Right ventricle myocardium superior (tissue), 1 donor: ENCODE results near the gene FAM120B. TPM values are rescaled to one million over a fixed set of nuclear protein-coding genes. Genes with fewer than 3 reads are reported as not detected.
"Not testable (repeated sequence)": the region's sequence is repeated elsewhere in the genome, so short reads cannot be mapped to it uniquely, and the experiment has no call there.

Source experiments
- ATAC-seq: fragments of 200-7000 bp; cut with Tn5 transposase; one replicate; pipeline ENCODE4 v1.9.1; 2020; ENCODE audit warnings: mild to moderate bottlenecking; ENCODE audit not compliant: poor library complexity
- DNase-seq: peaks from one replicate; pipeline ENCODE4 v3.0.0-alpha.2; 2020
- intact Hi-C: fragments of 100-400 bp; cut with DNase I; formaldehyde crosslinking; loops from one replicate; pipeline ENCODE4 v1.11.2; 2022
- total RNA-seq: library from RNA; stranded (reverse); fragmentation: NEBNext Ultra II Directional; extraction: Animal tissue kit (Norgen Biotek cat#: 25700); gene quantifications from one replicate; pipeline ENCODE4 v1.2.1, GENCODE V29; 2021
- donor health status: DM: no; HTN: yes; CAD: no; lungs with severe emphysema.

The FAM120B gene
- total RNA-seq, 1 donor from 2014 or later = 16.5 TPM

GRCh38 chr6:170317076-170317475 is 10.5 kb downstream of the FAM120B start:
- ATAC-seq (no peak), DNase-seq (no peak)
- intact Hi-C loops = no loop called here

- no peak for DNase-seq
- intact Hi-C loops = no loop called here
- no peak for ATAC-seq
Measured at GRCh38 chr6:170317718-170318117, 11.2 kb downstream of the FAM120B start.

DNA sequence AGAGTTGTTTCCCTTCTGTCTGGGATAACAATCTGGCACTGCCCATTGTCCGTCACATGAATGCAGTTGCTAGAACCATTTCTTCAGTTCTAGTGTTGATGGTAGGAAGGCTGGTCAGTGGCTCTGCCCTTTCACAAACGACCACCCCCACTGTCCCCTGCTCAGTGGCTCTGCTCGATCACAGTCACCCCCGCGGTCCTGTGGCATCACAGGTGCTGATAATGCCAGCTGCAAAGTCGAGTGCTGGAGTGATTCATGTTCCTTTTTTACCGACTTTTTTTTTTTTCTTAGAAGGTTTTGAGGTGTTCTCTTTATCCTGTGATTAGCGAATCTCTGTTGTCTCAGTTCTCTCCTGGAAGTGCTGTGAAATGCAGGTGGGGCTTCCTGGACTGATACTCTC is 22.8 kb downstream of the FAM120B start:
- intact Hi-C loops = no loop called here
- ATAC-seq (no peak), DNase-seq (no peak)

- ATAC-seq, intact Hi-C loops, DNase-seq: not testable (repeated sequence)
Measured at GRCh38 chr6:170335199-170335598, 28.6 kb downstream of the FAM120B start.

- ATAC-seq (peak; percentile 46), DNase-seq (no peak)
- intact Hi-C loops = no loop called here
Measured at GRCh38 chr6:170344631-170345576, 38.3 kb downstream of the FAM120B start.

DNA sequence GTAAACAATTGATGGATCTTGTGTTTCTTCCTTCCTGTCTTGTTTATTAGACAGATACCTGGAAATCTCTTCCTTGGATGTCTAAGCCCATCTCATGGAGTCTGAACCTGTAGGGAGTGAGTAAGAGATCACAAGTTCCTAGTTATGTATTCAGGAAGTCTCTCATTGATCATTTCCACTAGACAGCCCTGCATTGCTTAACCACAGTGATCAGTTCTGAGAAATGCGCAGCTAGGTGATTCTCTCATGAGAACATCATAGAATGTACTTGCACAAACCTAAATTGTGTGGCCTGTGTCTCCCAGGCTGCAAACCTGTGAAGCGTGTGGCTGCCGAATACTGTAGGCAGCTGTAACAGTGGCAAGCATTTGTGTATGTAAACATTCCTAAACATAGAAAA is 39.1 kb downstream of the FAM120B start:
- no peak for ATAC-seq
- DNase-seq = no peak
- intact Hi-C loops = no loop called here

DNA sequence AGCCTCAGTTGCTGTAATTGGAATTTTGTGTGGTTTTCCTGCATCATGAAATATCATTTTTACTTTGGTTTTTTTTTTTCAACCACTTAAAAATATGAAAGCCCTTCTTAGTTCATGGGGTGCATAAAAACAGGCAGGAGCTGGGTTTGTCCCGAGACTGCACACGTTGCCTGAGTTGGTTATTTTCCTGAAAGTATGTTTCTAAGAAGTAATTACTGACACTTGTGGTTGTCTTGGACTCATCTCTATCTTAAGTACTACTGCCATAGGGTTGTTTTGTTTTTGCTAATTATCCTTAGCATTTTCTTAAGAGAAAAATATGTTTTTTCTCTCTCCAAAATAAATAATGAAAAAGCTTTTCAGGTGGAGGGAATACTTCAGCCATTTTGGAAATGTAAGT is 40.1 kb downstream of the FAM120B start:
- no peak for DNase-seq
- no peak for ATAC-seq
- intact Hi-C loops = no loop called here

GRCh38 chr6:170347091-170347490 is 40.5 kb downstream of the FAM120B start:
- intact Hi-C loops = no loop called here
- DNase-seq (no peak), ATAC-seq (no peak)

DNA sequence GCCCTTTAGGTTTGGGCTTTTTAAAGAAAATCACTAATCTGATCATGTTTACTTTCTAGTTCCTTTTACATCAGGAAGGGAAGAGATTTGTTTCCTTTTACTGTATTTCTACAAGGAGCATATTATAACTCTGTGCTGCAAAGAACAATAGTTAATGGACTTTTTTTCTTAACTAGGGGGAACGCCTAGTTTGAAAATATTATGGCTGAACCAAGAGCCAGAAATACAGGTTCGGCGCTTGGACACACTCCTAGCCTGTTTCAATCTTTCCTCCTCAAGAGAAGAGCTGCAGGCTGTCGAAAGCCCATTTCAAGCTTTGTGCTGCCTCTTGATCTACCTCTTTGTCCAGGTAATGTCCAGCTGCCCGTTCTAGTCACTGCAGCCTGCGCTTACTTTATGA is 41.4 kb downstream of the FAM120B start:
- intact Hi-C loops = no loop called here
- ATAC-seq = no peak
- no peak for DNase-seq

DNA sequence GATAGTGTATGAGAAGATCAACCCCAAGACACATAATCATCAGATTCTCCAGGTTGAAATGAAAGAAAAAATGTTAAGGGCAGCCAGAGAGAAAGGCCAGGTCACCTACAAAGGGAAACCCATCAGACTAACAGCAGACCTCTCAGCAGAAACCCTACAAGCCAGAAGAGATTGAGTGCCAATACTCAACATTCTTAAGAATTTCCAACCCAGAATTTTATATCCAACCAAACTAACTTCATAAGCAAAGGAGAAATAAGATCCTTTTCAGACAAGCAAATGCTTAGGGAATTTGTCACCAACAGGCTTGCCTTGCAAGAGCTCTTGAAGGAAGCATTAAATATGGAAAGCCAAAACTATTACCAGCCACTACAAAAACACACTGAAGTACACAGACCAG is 44.9 kb downstream of the FAM120B start:
- intact Hi-C loops, ATAC-seq, DNase-seq: not testable (repeated sequence)

DNA sequence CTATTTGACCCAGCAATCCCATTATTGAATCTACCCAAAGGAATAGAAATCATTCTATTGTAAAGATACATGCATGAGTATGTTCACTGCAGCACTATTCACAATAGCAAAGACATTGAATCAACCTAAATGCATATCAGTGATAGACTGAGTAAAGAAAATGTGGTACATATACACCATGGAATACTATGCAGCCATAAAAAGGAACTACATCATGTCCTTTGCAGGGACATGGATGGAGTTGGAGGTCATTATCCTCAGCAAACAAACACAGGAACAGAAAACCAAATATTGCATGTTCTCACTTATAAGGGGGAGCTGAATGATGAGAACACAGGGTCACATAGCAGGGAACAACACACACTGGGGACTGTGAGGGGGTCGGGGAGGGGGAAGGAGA is 48.6 kb downstream of the FAM120B start:
- intact Hi-C loops, ATAC-seq, DNase-seq: not testable (repeated sequence)

GRCh38 chr6:170355661-170356060 is 49.1 kb downstream of the FAM120B start:
- intact Hi-C loops = no loop called here
- no peak for DNase-seq
- no peak for ATAC-seq

DNA sequence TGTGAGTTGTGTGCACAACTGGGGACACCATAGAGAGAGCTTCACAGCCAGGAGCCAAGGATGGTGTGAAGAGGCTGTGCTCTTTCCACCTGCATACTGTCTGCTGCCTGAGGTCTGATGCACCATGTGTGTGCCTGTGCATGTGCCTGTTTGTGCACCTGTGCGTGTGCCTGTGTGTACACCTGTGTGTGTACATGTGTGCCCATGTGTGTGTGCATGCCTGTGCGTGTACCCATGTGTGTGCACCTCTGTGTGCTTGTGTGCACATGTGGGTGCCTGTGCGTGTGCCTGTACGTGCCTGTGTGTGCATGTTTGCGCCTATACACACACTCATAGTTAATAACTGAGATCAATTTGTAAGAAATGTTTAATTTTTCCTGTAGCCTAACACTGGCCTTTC is 51.3 kb downstream of the FAM120B start:
- intact Hi-C loops = no loop called here
- ATAC-seq (no peak), DNase-seq (no peak)

DNA sequence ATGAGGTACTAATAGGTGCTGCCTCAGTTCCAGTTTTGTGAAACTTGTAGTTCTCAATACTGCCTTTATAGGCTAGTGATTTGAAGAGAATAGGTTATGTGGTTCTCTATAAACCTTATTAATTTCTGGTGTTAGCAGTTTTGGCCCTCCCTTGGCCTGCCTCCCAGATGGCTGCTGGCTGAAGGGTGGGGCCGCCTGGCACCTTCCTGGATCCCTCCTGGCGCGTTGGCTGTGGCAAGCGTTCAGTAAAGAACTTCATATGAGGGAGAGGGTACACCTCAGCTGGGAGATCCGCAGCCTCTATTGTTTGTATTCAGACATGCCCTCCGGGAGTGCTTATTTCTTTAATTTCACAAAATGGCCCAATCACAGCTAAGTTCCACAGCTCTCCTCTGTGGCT is 51.9 kb downstream of the FAM120B start:
- intact Hi-C loops = no loop called here
- peak; percentile 57 for ATAC-seq
- peak; percentile 61 for DNase-seq

DNA sequence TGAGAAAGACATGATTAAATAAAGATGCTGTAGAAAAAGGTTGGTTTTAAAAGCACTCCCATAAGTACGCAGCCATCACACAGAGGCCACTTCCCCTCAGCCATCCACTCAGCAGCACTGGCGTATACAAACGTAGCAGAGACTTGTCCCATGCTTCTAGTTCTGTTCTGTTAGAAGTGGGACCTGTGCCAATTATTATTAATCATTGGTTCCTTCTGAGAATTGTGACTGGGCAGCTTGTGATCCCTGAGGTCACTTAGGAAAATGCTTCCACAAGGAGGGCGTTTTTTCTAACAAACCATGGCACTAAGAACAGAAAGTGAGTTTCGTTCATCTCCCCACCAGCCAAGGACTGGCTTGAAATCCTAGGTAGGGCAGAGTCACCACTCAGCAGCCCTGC is 53.9 kb downstream of the FAM120B start:
- ATAC-seq (no peak), DNase-seq (no peak)
- intact Hi-C loops = no loop called here

GRCh38 chr6:170361335-170361734 is 54.8 kb downstream of the FAM120B start:
- intact Hi-C loops = no loop called here
- DNase-seq (no peak), ATAC-seq (no peak)

GRCh38 chr6:170362121-170362520 is 55.6 kb downstream of the FAM120B start:
- DNase-seq (no peak), ATAC-seq (no peak)
- intact Hi-C loops = no loop called here

DNA sequence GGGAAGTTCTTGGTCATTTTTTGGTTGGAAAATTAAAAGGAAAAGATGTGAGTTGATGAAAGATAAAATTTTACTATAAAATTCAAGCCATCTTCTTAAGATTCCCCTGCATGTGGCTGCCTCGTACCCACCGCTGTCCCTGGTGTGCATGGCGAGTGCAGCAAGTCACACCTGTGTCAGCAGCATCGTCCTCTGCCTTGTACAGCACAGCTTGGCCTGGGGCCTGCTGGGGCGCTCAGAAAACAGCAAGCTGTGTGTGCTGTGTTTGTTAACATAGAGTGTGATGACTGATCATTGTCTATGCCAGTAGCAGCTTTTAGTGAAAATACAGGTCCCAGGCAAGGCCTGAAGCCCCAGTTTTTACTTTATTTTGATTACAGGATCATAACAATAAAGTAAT is 56.7 kb downstream of the FAM120B start:
- intact Hi-C loops = no loop called here
- ATAC-seq = no peak
- DNase-seq = no peak

DNA sequence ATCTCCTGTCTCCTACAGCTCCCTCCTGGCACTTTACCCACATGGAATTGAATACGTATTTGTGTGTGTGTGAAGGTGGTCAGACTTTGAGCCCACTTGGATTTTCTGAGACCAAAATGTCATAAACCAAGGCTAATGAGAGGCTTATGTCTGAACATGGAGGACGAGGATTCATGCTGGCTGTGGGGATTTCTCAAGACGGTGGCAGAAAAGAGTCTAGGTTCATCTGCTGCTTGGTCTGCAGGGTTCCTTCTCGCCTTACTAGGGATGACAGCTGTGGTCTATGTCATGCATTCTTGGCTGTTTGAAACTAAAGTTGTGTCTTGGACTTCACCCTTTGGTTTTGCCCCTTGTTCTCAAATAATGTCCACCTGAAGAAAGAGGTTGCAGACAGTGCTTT is 58.6 kb downstream of the FAM120B start:
- DNase-seq (no peak), ATAC-seq (no peak)
- intact Hi-C loops = no loop called here

DNA sequence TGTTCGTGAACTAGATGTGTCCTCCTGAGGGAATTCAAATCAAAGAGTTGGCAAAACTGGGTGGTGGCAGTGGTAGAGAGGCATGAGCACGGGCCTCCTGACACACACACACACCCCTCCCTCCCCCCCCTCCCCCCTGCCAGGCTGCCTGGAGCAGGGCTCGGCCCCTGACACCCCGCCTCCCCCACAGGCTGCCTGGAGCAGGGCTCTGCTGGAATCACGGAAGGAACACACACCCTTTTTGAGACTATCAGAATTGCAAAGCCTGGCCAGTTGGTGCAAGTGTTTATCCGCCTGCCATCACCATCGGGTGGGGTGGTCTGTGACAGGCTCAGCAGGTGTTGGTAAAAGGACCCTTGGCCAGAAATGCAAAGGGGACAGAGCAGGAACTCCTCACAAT is 59.0 kb downstream of the FAM120B start:
- ATAC-seq = no peak

More for the DNA sequence above, 59.0 kb downstream of the FAM120B start:
- intact Hi-C loops = no loop called here
- DNase-seq = no peak
